Tibial nerve (tissue), 4 donors: ENCODE results near the gene TUT4.

Experiments used
- EP300 ChIP-seq, 2 donors: sonication (generic); formaldehyde crosslinking; IDR thresholded peaks; one replicate each; pipeline ENCODE4 v1.6.1; 2017; ENCODE audit warnings: antibody characterized with exemption in 2 of 2, mild to moderate bottlenecking in 1 of 2
- TF ChIP-seq, protein P1 (sequence below), 5 experiments: fragments of 200-600 bp in 3 of 5; fragments of 450-650 bp in 2 of 5; sonication (generic) in 3 of 5; IDR thresholded peaks; one replicate each; pipeline ENCODE4 v1.5.1; 2016 to 2019; ENCODE audit warnings: antibody characterized with exemption in 5 of 5, mild to moderate bottlenecking in 3 of 5, moderate library complexity in 2 of 5

DNA sequence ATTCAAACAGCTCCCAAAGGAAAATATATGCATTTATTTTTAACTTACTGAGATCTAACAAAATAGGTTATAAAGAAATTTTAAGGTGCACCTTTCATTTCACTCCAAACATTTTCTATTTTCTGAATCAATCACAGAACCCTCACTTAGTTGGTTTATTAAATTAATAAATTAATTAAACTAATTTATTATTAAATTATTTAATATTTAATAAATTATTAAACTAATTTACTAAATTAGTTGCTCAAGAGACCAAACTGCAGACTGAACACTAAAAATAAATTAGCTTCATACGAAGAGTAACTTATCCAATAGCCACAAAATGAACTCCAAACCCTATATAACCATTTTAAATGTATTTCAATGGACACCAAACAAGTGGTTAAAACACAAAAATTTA, 80.5 kb downstream of the TUT4 start:
- TF ChIP-seq, protein P1, sequence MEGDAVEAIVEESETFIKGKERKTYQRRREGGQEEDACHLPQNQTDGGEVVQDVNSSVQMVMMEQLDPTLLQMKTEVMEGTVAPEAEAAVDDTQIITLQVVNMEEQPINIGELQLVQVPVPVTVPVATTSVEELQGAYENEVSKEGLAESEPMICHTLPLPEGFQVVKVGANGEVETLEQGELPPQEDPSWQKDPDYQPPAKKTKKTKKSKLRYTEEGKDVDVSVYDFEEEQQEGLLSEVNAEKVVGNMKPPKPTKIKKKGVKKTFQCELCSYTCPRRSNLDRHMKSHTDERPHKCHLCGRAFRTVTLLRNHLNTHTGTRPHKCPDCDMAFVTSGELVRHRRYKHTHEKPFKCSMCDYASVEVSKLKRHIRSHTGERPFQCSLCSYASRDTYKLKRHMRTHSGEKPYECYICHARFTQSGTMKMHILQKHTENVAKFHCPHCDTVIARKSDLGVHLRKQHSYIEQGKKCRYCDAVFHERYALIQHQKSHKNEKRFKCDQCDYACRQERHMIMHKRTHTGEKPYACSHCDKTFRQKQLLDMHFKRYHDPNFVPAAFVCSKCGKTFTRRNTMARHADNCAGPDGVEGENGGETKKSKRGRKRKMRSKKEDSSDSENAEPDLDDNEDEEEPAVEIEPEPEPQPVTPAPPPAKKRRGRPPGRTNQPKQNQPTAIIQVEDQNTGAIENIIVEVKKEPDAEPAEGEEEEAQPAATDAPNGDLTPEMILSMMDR (IDR thresholded peaks at IDR 0.05), result no peak
- TF ChIP-seq EP300 (IDR thresholded peaks at IDR 0.05), result no peak
